Neuronal stem cell (in vitro differentiated cells): ENCODE results near the gene DPYSL5.

Source experiments
- DNase-seq: peaks from one replicate; pipeline ENCODE4 v3.0.0-alpha.2; 2013; ENCODE audit warnings: low spot score
- H2AFZ ChIP-seq: one replicate; pipeline ENCODE4 v1.6.1; 2013; ENCODE audit warnings: mild to moderate bottlenecking, low read length, inconsistent platforms
- H2AK5ac ChIP-seq: 2 replicates; pipeline ENCODE4 v1.6.1; 2013; ENCODE audit warnings: low read depth, mild to moderate bottlenecking, inconsistent platforms, low read length, moderate library complexity, mixed read lengths
- H2BK120ac ChIP-seq: 2 replicates; pipeline ENCODE4 v1.6.1; 2013; ENCODE audit warnings: low read depth, mild to moderate bottlenecking, inconsistent platforms, low read length, moderate library complexity, mixed read lengths
- H2BK12ac ChIP-seq: one replicate; pipeline ENCODE4 v1.6.1; 2013; ENCODE audit warnings: low read length, inconsistent platforms
- H2BK15ac ChIP-seq: 2 replicates; pipeline ENCODE4 v1.6.1; 2013; ENCODE audit warnings: mild to moderate bottlenecking, low read length, inconsistent platforms, mixed read lengths
- H2BK5ac ChIP-seq: one replicate; pipeline ENCODE4 v1.6.1; 2013; ENCODE audit warnings: inconsistent platforms, mild to moderate bottlenecking, low read length, moderate library complexity
- H3K14ac ChIP-seq: one replicate; pipeline ENCODE4 v1.6.1; 2013; ENCODE audit warnings: low read length, inconsistent platforms
- H3K18ac ChIP-seq: 2 replicates; pipeline ENCODE4 v1.6.1; 2013; ENCODE audit warnings: low read length, inconsistent platforms
- H3K23ac ChIP-seq: 2 replicates; pipeline ENCODE4 v1.6.1; 2013; ENCODE audit warnings: low read depth, mild to moderate bottlenecking, mixed read lengths, low read length, inconsistent platforms; ENCODE audit not compliant: poor library complexity
- H3K27ac ChIP-seq: replicated peaks from 3 replicates; pipeline ENCODE4 v1.5.1; 2013; ENCODE audit warnings: low read length, inconsistent platforms
- H3K27me3 ChIP-seq, 3 experiments: 2 replicates each; pipeline ENCODE4 v1.6.1; 2013; ENCODE audit warnings: low read length in 3 of 3, mild to moderate bottlenecking in 2 of 3, inconsistent platforms in 1 of 3, low read depth in 1 of 3, mixed read lengths in 1 of 3, moderate library complexity in 1 of 3; ENCODE audit not compliant: control insufficient read depth in 3 of 3, insufficient read depth in 3 of 3
- H3K36me3 ChIP-seq, 2 donors: replicated peaks in 1 of 2; 2 replicates each; pipeline ENCODE4 v1.6.1; 2013; ENCODE audit warnings: low read length in 2 of 2; ENCODE audit not compliant: control insufficient read depth in 2 of 2, insufficient read depth in 2 of 2
- H3K4ac ChIP-seq: 2 replicates; pipeline ENCODE4 v1.6.1; 2013; ENCODE audit warnings: inconsistent platforms, mild to moderate bottlenecking, low read length, moderate library complexity
- H3K4me1 ChIP-seq, 2 donors: 1 replicate in 1 of 2; 2 replicates in 1 of 2; pipeline ENCODE4 v1.6.1; 2013; ENCODE audit warnings: low read length in 2 of 2, low read depth in 1 of 2; ENCODE audit not compliant: control insufficient read depth in 2 of 2, insufficient read depth in 1 of 2
- H3K4me2 ChIP-seq: one replicate; pipeline ENCODE4 v1.6.1; 2013; ENCODE audit warnings: mild to moderate bottlenecking, low read length, inconsistent platforms; ENCODE audit not compliant: insufficient read depth, poor library complexity, severe bottlenecking
- H3K4me3 ChIP-seq, 2 donors: 2 replicates each; pipeline ENCODE4 v1.5.1; 2013; ENCODE audit warnings: low read length in 2 of 2, mild to moderate bottlenecking in 2 of 2, inconsistent platforms in 1 of 2, moderate library complexity in 1 of 2
- H3K79me1 ChIP-seq: one replicate; pipeline ENCODE4 v1.6.1; 2013; ENCODE audit warnings: low read depth, mild to moderate bottlenecking, inconsistent platforms, low read length, moderate library complexity
- H3K9ac ChIP-seq: one replicate; pipeline ENCODE4 v1.6.1; 2013; ENCODE audit warnings: mild to moderate bottlenecking, low read depth, low read length, inconsistent platforms; ENCODE audit not compliant: poor library complexity
- H3K9me3 ChIP-seq, 2 donors: replicated peaks in 1 of 2; 2 replicates each; pipeline versions ENCODE3 to v1.6.1; 2013; ENCODE audit warnings: low read length in 2 of 2, mild to moderate bottlenecking in 2 of 2, inconsistent platforms in 1 of 2, low read depth in 1 of 2, mixed read lengths in 1 of 2, moderate library complexity in 1 of 2; ENCODE audit not compliant: control insufficient read depth in 2 of 2, insufficient read depth in 1 of 2
- H4K8ac ChIP-seq: one replicate; pipeline ENCODE4 v1.6.1; 2013; ENCODE audit warnings: low read depth, mild to moderate bottlenecking, inconsistent platforms, low read length, moderate library complexity
- H4K91ac ChIP-seq: one replicate; pipeline ENCODE4 v1.6.1; 2013; ENCODE audit warnings: low read length, low read depth, mild to moderate bottlenecking, inconsistent platforms; ENCODE audit not compliant: poor library complexity
- WGBS, 2 donors: extraction: QIAGEN DNeasy Blood & Tissue Kit; methylation state at CpG; one replicate each; pipeline ENCODE4 v1.1.7; 2013; ENCODE audit warnings: missing lambda C conversion rate in 2 of 2, mixed read lengths in 1 of 2; ENCODE audit not compliant: insufficient read length in 2 of 2, insufficient replicate concordance in 1 of 2; ENCODE audit errors: extremely low coverage in 2 of 2; 5-methylcytosine and 5-hydroxymethylcytosine counted together

DPYSL5 gene

GRCh38 chr2:26864646-26865045, 16.7 kb downstream of the DPYSL5 start:
- peaks cover 19% of the 10 kb centered on the region for H3K79me1 ChIP-seq
- no peak for DNase-seq
- H3K4ac ChIP-seq: no peak overlapping the region
- WGBS, 2 donors: no CpG with 5 or more reads among the region's 7 CpGs
- H3K18ac ChIP-seq: no peak overlapping the region
- H3K4me2 ChIP-seq: no peak overlapping the region
- H3K27me3 ChIP-seq: no peaks in the 10 kb centered on the region
- no peak overlapping the region for H4K91ac ChIP-seq
- H3K23ac ChIP-seq: no peak overlapping the region
- no peak overlapping the region for H2BK12ac ChIP-seq
- H4K8ac ChIP-seq: no peak overlapping the region
- H3K36me3 ChIP-seq: peaks cover 3 to 93% of the 10 kb centered on the region in 2 donors
- peaks cover 0 to 6% of the 10 kb centered on the region in 2 donors for H3K9me3 ChIP-seq
- no peak overlapping the region for H2AFZ ChIP-seq
- H2BK15ac ChIP-seq: no peak overlapping the region
- H3K9ac ChIP-seq: no peak overlapping the region
- no peak overlapping the region for H3K4me3 ChIP-seq
- H3K27ac ChIP-seq: no peak overlapping the region
- H3K14ac ChIP-seq: no peak overlapping the region
- H3K4me1 ChIP-seq: peaks cover 0 to 10% of the 10 kb centered on the region in 2 donors
- no peak overlapping the region for H2AK5ac ChIP-seq
- H2BK120ac ChIP-seq: no peak overlapping the region
- H2BK5ac ChIP-seq: no peak overlapping the region

GRCh38 chr2:26870585-26871095, 22.7 kb downstream of the DPYSL5 start:
- peaks cover 0 to 5% of the 10 kb centered on the region in 2 donors for H3K9me3 ChIP-seq
- no peak overlapping the region for H3K9ac ChIP-seq
- peaks cover 10% of the 10 kb centered on the region for H3K79me1 ChIP-seq
- no peak overlapping the region for H2BK5ac ChIP-seq
- no peak overlapping the region for H2AFZ ChIP-seq
- DNase-seq: no peak
- H2BK15ac ChIP-seq: no peak overlapping the region
- no peak overlapping the region for H2AK5ac ChIP-seq
- no peak overlapping the region for H3K18ac ChIP-seq
- no peaks in the 10 kb centered on the region for H3K4me1 ChIP-seq
- peaks cover 7 to 91% of the 10 kb centered on the region in 2 donors for H3K36me3 ChIP-seq
- H3K4me3 ChIP-seq: no peak overlapping the region
- no peak overlapping the region for H4K91ac ChIP-seq
- H4K8ac ChIP-seq: no peak overlapping the region
- no peaks in the 10 kb centered on the region for H3K27me3 ChIP-seq
- no peak overlapping the region for H3K4ac ChIP-seq
- H2BK12ac ChIP-seq: no peak overlapping the region
- H3K23ac ChIP-seq: no peak overlapping the region
- no peak overlapping the region for H3K27ac ChIP-seq
- no peak overlapping the region for H3K14ac ChIP-seq
- WGBS, 2 donors: no CpG with 5 or more reads among the region's 4 CpGs
- H3K4me2 ChIP-seq: no peak overlapping the region
- no peak overlapping the region for H2BK120ac ChIP-seq

GRCh38 chr2:26873286-26873983, 25.5 kb downstream of the DPYSL5 start:
- WGBS, 2 donors: no CpG with 5 or more reads among the region's 6 CpGs
- DNase-seq: no peak
- H3K27me3 ChIP-seq: no peaks in the 10 kb centered on the region

GRCh38 chr2:26874514-26874913, 26.6 kb downstream of the DPYSL5 start:
- no peak overlapping the region for H3K27ac ChIP-seq
- H2BK12ac ChIP-seq: no peak overlapping the region
- H2AFZ ChIP-seq: no peak overlapping the region
- no peak overlapping the region for H2BK120ac ChIP-seq
- no peak overlapping the region for H3K4me2 ChIP-seq
- no peak overlapping the region for H3K23ac ChIP-seq
- H4K91ac ChIP-seq: no peak overlapping the region
- H3K27me3 ChIP-seq: no peaks in the 10 kb centered on the region
- H3K4me3 ChIP-seq: no peak overlapping the region
- DNase-seq: no peak
- no peak overlapping the region for H3K9ac ChIP-seq
- no peak overlapping the region for H2BK5ac ChIP-seq
- peaks cover 0 to 2% of the 10 kb centered on the region in 2 donors for H3K9me3 ChIP-seq
- peaks cover 20 to 93% of the 10 kb centered on the region in 2 donors for H3K36me3 ChIP-seq
- WGBS, 2 donors: no CpG with 5 or more reads among the region's 2 CpGs
- peaks cover 0 to 1% of the 10 kb centered on the region in 2 donors for H3K4me1 ChIP-seq
- H4K8ac ChIP-seq: no peak overlapping the region
- H3K79me1 ChIP-seq: peaks cover 16% of the 10 kb centered on the region
- H3K14ac ChIP-seq: no peak overlapping the region
- H3K4ac ChIP-seq: no peak overlapping the region
- H3K18ac ChIP-seq: no peak overlapping the region
- no peak overlapping the region for H2AK5ac ChIP-seq
- H2BK15ac ChIP-seq: no peak overlapping the region

More at GRCh38 chr2:26873286-26873983, 25.5 kb downstream of the DPYSL5 start:
- Histone ChIP-seq H2BK5ac (no peak overlapping the region), H3K36me3 (peaks cover 12 to 93% of the 10 kb centered on the region in 2 donors), H2BK12ac (no peak overlapping the region), H2AK5ac (no peak overlapping the region), H2BK120ac (no peak overlapping the region), H3K9me3 (peaks cover 0 to under 1% of the 10 kb centered on the region in 2 donors), H3K23ac (no peak overlapping the region), H3K4me2 (no peak overlapping the region), H3K4me3 (no peak overlapping the region), H4K91ac (no peak overlapping the region), H3K79me1 (peaks cover 12% of the 10 kb centered on the region), H3K18ac (no peak overlapping the region), H3K9ac (no peak overlapping the region), H3K27ac (no peak overlapping the region), H3K14ac (no peak overlapping the region), H4K8ac (no peak overlapping the region), H2AFZ (no peak overlapping the region), H3K4ac (no peak overlapping the region), H3K4me1 (peaks cover 0 to 1% of the 10 kb centered on the region in 2 donors), H2BK15ac (no peak overlapping the region)
